NCI-H526 (cell line): ENCODE data around the gene GPR21.

Experiments used
- DNase-seq, 2 experiments: peaks; one replicate each; lab custom pipeline; 2025; lab: John Stamatoyannopoulos, UW

Gene GPR21

GRCh38 chr9:123033352-123033751 is at the start of gene GPR21:
GPR21 (plus strand) TSS chr9:123033667; CDS start chr9:123034567, 900 bp downstream.
- no peak for DNase-seq

GRCh38 chr9:122986010-122986409 is 47.5 kb upstream of the GPR21 start:
- no peak for DNase-seq

GRCh38 chr9:122988141-122988540 is 45.3 kb upstream of the GPR21 start:
- DNase-seq = no peak

- no peak for DNase-seq
Measured at GRCh38 chr9:122988920-122989621, 44.4 kb upstream of the GPR21 start.

GRCh38 chr9:122991370-122991830 is 42.1 kb upstream of the GPR21 start:
- peak in 1 of 2 experiments; percentile 3 for DNase-seq

- DNase-seq = no peak
Measured at GRCh38 chr9:122996586-122996985, 36.9 kb upstream of the GPR21 start.

GRCh38 chr9:122998448-122998847 is 35.0 kb upstream of the GPR21 start:
- DNase-seq = no peak

GRCh38 chr9:123000371-123001068 is 32.9 kb upstream of the GPR21 start:
- no peak for DNase-seq

- no peak for DNase-seq
Measured at GRCh38 chr9:123002754-123003153, 30.7 kb upstream of the GPR21 start.

GRCh38 chr9:123003466-123003865 is 30.0 kb upstream of the GPR21 start:
- no peak for DNase-seq

- no peak for DNase-seq
Measured at GRCh38 chr9:123005964-123006363, 27.5 kb upstream of the GPR21 start.

GRCh38 chr9:123007269-123007668 is 26.2 kb upstream of the GPR21 start:
- no peak for DNase-seq

GRCh38 chr9:123008909-123009308 is 24.6 kb upstream of the GPR21 start:
- DNase-seq = no peak

- no peak for DNase-seq
Measured at GRCh38 chr9:123011380-123011779, 22.1 kb upstream of the GPR21 start.

GRCh38 chr9:123011878-123012528 is 21.5 kb upstream of the GPR21 start:
- DNase-seq = no peak

- no peak for DNase-seq
Measured at GRCh38 chr9:123016631-123017030, 16.8 kb upstream of the GPR21 start.

- DNase-seq = no peak
Measured at GRCh38 chr9:123020796-123021195, 12.7 kb upstream of the GPR21 start.

- no peak for DNase-seq
Measured at GRCh38 chr9:123026425-123026824, 7.0 kb upstream of the GPR21 start.

GRCh38 chr9:123027517-123027916 is 6.0 kb upstream of the GPR21 start:
- no peak for DNase-seq

- no peak for DNase-seq
Measured at GRCh38 chr9:123028136-123028535, 5.3 kb upstream of the GPR21 start.

GRCh38 chr9:123028973-123029372 is 4.5 kb upstream of the GPR21 start:
- no peak for DNase-seq

GRCh38 chr9:123031963-123032362 is 1.5 kb upstream of the GPR21 start:
- DNase-seq = no peak
